RWPE2 (cell line): ENCODE data around the gene DIS3L.
"Not testable (repeated sequence)": the region's sequence is repeated elsewhere in the genome, so short reads cannot be mapped to it uniquely, and the experiment has no call there.

Source experiments
- ATAC-seq: fragments of 200-7000 bp; cut with Tn5 transposase; 3 replicates; pipeline ENCODE4 v1.9.1; 2021; ENCODE audit warnings: low read depth
- DNase-seq: peaks from one replicate; pipeline ENCODE4 v3.0.0-alpha.2; 2020; ENCODE audit warnings: low spot score
- H3K27ac ChIP-seq: fragments of 450-650 bp; 2 replicates; pipeline ENCODE4 v1.5.1; 2017; ENCODE audit warnings: mild to moderate bottlenecking; ENCODE audit not compliant: poor library complexity, severe bottlenecking
- H3K27me3 ChIP-seq: fragments of 250-450 bp; sonication (Bioruptor Pico); 2 replicates; pipeline ENCODE4 v1.5.1; 2021; ENCODE audit warnings: mild to moderate bottlenecking, moderate library complexity; ENCODE audit not compliant: insufficient read depth, poor library complexity, severe bottlenecking
- H3K36me3 ChIP-seq: fragments of 250-450 bp; sonication (Bioruptor Pico); 2 replicates; pipeline ENCODE4 v1.5.1; 2020; ENCODE audit warnings: low read depth, mild to moderate bottlenecking, moderate library complexity
- H3K4me1 ChIP-seq: fragments of 250-450 bp; sonication (Bioruptor Pico); 2 replicates; pipeline ENCODE4 v1.5.1; 2021; ENCODE audit warnings: mild to moderate bottlenecking, moderate library complexity; ENCODE audit not compliant: insufficient read depth, poor library complexity, severe bottlenecking
- H3K4me3 ChIP-seq: fragments of 250-450 bp; sonication (Bioruptor Pico); 2 replicates; pipeline ENCODE4 v1.5.1; 2021; ENCODE audit warnings: mild to moderate bottlenecking, moderate library complexity; ENCODE audit not compliant: severe bottlenecking
- H3K9me3 ChIP-seq: fragments of 250-450 bp; sonication (Bioruptor Pico); 2 replicates; pipeline ENCODE4 v1.5.1; 2021; ENCODE audit warnings: mild to moderate bottlenecking, moderate library complexity; ENCODE audit not compliant: severe bottlenecking
- CTCF ChIP-seq: fragments of 450-650 bp; IDR thresholded peaks from one replicate; pipeline ENCODE4 v1.5.1; 2017; ENCODE audit warnings: mild to moderate bottlenecking, moderate library complexity; ENCODE audit not compliant: poor library complexity, severe bottlenecking

DIS3L gene

DNA sequence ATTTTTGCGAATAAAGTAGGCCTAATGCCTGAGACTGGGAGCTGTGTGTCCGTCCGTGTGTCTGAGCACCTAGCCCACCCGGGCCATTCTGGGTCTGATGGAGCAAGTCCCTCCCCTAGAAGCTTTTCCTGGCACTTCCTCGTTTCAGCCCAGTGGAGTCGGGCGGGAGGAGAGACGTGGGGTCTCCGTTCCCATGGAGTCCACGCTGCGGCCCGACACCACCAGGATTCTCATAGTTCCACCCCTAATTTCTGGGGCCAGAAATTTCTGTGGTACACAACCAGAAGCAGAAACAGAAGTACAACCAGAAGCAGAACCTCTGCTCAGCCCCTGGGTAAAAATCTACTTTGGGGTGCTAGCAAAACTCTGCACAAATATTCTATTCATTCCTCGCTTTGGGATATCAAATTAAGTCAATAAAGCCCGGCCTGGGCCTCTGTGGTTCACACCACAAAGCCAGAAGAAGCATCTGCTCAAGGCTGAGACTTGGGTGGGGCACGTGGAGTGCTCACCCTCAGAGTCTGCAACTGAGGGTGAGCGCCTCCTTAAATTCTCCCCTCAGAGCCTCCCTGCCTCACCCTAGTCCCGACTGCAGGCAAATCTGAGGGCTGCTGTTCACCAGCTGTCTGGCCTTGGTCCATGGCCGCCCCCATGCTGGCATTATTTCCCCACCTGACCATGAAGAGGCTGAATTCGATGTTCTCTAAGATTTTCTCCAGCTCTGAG is 38.3 kb upstream of the DIS3L start:
- H3K4me3 ChIP-seq, result no peak overlapping the region
- peaks cover 62% of the 10 kb centered on the region for H3K27me3 ChIP-seq
- H3K36me3 ChIP-seq, result no peaks in the 10 kb centered on the region
- DNase-seq (no peak), ATAC-seq (no peak)
- H3K4me1 ChIP-seq, result no peaks in the 10 kb centered on the region
- TF ChIP-seq CTCF, result no peak
- no peak overlapping the region for H3K27ac ChIP-seq
- H3K9me3 ChIP-seq, result no peaks in the 10 kb centered on the region

DNA sequence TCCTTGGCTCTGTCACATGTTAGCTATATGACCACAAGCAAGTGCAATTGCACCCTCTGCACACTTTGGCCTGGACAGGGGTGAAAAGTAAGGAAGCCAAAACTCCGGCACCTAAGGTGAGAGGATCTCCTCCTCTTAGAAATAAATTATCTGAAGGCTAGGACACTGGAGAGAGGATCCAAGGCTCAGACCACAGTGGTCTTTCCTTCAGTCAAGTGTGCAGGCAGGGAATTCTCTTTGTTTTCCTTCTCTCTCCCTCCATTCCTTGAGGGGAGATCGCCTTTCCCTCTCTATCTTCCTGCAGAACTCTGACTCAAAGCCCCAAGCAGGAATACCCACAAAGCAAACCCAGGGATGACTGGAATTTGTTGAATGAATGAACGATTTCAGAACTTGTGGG is 36.7 kb upstream of the DIS3L start:
- Histone ChIP-seq H3K4me3 (no peak overlapping the region), H3K27me3 (peaks cover 57% of the 10 kb centered on the region), H3K9me3 (no peaks in the 10 kb centered on the region), H3K4me1 (no peaks in the 10 kb centered on the region), H3K36me3 (no peaks in the 10 kb centered on the region), H3K27ac (no peak overlapping the region)
- ATAC-seq (no peak), DNase-seq (no peak)
- no peak for TF ChIP-seq CTCF

DNA sequence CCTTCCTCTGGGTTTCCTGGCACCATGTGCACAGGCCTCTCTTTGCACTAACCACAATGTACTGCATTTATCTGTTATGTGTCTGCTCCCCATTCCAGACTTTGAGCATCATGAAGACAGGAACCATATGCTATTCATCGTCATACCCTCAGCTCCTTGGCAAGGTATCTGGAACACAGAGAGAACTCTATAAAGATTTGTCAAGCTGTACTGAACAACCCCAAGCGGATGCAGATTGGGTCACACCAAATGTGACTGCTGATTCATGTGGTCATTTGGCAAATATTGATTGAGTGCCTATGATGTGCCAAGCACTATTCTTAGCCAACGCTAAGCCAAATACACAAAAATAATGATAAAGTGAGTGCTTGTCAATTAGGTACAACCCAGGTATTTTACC is 32.3 kb upstream of the DIS3L start:
- H3K27me3 ChIP-seq, result peaks cover 18% of the 10 kb centered on the region

GRCh38 chr15:66262837-66263236 is 30.5 kb upstream of the DIS3L start:
- not testable (repeated sequence) for DNase-seq, H3K36me3 ChIP-seq, H3K27ac ChIP-seq, H3K4me3 ChIP-seq, H3K9me3 ChIP-seq, ATAC-seq, H3K4me1 ChIP-seq, H3K27me3 ChIP-seq

More for the DNA sequence above, 32.3 kb upstream of the DIS3L start:
- Histone ChIP-seq H3K4me3 (no peak overlapping the region), H3K36me3 (no peaks in the 10 kb centered on the region), H3K27ac (no peak overlapping the region), H3K9me3 (no peaks in the 10 kb centered on the region), H3K4me1 (no peaks in the 10 kb centered on the region)
- TF ChIP-seq CTCF, result no peak
- DNase-seq (no peak), ATAC-seq (no peak)

DNA sequence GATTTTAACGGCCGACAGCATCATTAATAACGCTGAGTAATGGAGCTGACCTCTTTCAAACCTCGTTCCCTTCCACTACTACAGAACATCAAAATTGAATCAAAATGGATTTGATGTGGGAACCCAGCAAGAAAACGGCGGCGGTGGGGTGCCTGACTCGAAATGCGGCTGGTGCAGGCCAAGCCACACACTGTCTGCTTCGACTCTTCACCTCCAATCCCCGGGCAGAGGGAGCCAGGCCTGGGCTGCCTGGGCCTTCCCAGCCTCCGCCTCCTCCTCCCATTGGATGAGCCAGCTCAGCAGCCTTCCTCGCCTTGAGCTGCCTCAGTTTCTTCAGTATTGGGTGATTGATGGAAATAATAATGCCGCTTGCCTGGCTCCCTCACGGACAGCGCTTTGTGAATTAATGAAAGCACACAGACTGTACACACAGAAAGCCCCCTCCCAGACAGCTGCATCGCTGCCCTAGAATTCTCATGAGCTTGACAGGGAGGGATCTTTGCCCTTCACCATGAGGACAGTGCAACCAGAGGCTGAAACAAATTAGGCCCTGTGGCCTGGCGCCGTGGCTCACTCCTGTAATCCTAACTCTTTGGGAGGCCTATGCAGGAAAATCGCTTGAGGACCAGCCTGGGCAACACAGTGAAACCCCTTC is 28.4 kb upstream of the DIS3L start:
- Histone ChIP-seq H3K27me3 (no peaks in the 10 kb centered on the region), H3K36me3 (no peaks in the 10 kb centered on the region), H3K27ac (no peak overlapping the region), H3K9me3 (no peaks in the 10 kb centered on the region), H3K4me3 (no peak overlapping the region), H3K4me1 (no peaks in the 10 kb centered on the region)
- TF ChIP-seq CTCF, result no peak
- no peak for DNase-seq
- no peak for ATAC-seq
